Testis (tissue), 2 donors: Measurements from ENCODE around the gene KCNQ1OT1.

Experiments
- POLR2A ChIP-seq: fragments of 450-650 bp; IDR thresholded peaks from one replicate; pipeline ENCODE4 v1.6.1; 2017; ENCODE audit warnings: antibody characterized with exemption, mild to moderate bottlenecking, moderate library complexity
- TF ChIP-seq, protein P1 (sequence below), 3 experiments: fragments of 450-650 bp in 2 of 3; fragments of 200-600 bp in 1 of 3; sonication (generic) in 1 of 3; IDR thresholded peaks; one replicate each; pipeline ENCODE4 v1.5.1; 2016 to 2019; ENCODE audit warnings: antibody characterized with exemption in 3 of 3, mild to moderate bottlenecking in 2 of 3, moderate library complexity in 1 of 3

DNA sequence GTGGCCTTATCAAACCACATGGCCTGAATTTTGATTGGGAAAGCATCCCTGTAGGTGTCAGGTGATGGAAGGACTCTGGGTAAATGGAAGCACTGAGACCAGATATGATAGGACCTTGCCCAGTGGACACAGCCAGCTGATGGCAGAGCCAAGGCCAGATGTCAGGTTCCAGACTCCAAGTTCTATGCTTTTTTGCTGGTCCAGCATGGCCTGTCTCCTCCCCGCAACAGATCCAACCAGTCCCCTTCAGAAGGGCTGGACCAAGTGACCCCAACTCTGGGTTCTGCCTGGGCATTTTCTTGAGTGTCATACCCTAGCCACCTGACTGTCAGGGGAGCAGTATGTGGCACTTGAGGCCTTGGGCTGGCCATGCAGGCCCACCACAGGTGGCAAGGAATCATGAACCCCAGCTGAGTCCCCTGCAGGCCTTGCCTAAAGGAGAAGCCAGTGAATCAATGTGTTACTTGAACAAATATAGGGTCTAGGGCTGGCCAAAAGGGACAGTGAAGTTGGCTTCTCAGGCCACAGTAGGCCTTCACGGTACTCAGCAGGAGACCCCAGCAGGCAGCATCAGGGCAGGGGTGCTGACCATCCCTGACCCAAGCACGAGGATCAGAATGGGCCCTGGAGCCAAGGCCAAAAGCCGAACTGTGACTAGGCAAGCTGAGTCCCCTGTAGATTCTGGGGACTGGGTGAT, 27.1 kb downstream of the KCNQ1OT1 start:
- TF ChIP-seq, protein P1, sequence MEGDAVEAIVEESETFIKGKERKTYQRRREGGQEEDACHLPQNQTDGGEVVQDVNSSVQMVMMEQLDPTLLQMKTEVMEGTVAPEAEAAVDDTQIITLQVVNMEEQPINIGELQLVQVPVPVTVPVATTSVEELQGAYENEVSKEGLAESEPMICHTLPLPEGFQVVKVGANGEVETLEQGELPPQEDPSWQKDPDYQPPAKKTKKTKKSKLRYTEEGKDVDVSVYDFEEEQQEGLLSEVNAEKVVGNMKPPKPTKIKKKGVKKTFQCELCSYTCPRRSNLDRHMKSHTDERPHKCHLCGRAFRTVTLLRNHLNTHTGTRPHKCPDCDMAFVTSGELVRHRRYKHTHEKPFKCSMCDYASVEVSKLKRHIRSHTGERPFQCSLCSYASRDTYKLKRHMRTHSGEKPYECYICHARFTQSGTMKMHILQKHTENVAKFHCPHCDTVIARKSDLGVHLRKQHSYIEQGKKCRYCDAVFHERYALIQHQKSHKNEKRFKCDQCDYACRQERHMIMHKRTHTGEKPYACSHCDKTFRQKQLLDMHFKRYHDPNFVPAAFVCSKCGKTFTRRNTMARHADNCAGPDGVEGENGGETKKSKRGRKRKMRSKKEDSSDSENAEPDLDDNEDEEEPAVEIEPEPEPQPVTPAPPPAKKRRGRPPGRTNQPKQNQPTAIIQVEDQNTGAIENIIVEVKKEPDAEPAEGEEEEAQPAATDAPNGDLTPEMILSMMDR (IDR thresholded peaks at IDR 0.05): no peak
- TF ChIP-seq POLR2A: no peak
